ENCODE results near the gene VAV1.

Gene VAV1

DNA sequence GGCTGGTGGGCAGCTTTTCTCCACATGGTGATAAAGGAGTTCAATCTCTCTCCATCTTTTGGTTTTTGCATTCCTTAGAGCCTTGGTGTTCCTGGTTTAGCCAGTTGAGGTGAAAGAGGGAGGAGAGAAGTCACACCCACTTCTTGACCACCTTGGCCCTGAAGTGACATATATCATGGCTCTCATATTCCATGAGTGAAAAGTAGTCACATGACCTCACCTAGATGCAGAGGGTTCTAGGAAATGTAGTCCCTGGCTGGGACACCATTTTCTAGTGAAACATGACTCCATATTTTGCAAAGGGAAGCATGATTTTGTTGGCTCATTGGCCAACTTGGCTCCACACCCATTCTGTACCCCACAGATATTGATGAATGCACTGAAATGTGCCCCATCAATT lies 130.9 kb downstream of the VAV1 start:
- H3K27ac ChIP-seq (ENCODE audit: low read length): no peak overlapping the region
- H3K4me1 ChIP-seq (ENCODE audit: control insufficient read depth, low read depth, low read length): no peaks in the 10 kb centered on the region
- peaks cover 55% of the 10 kb centered on the region for H3K9me3 ChIP-seq (ENCODE audit: control insufficient read depth, low read depth, low read length)
- no peak overlapping the region for H3K9ac ChIP-seq (ENCODE audit: low read length)
- no peak overlapping the region for H3K4me3 ChIP-seq (ENCODE audit: low read length)
- no peaks in the 10 kb centered on the region for H3K36me3 ChIP-seq (ENCODE audit: control insufficient read depth, low read depth, low read length)
- H3K27me3 ChIP-seq (ENCODE audit: control insufficient read depth, insufficient read depth, low read length): no peaks in the 10 kb centered on the region

DNA sequence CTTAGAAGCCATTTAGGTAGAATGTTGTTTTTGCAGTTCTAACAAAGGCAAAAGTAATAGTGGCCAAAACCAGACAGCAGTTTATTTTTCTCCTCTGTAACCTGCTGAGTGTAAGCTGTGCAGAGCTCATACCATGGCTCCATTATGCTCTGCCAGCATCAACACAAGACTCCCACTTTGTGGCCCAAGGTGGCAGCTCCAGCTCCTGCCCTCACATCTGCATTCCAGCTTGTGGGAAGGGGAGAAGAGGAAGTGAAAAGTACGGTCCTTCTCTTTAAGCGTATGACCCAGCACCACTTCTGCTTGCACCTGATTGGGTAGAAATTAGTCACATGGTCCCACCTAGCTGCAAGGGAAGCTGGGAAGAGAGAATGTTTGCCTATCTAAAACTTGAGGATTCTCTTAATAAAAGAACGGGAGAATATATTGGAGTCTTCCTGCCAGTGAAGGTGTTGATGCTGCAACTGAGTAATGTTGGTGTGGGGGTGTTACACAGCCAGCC lies 134.1 kb downstream of the VAV1 start:
- Histone ChIP-seq H3K9me3 (ENCODE audit: control insufficient read depth, low read depth, low read length) (peaks cover 55% of the 10 kb centered on the region), H3K9ac (ENCODE audit: low read length) (no peak overlapping the region), H3K27ac (ENCODE audit: low read length) (no peak overlapping the region), H3K4me3 (ENCODE audit: low read length) (no peak overlapping the region), H3K27me3 (ENCODE audit: control insufficient read depth, insufficient read depth, low read length) (no peaks in the 10 kb centered on the region), H3K4me1 (ENCODE audit: control insufficient read depth, low read depth, low read length) (no peaks in the 10 kb centered on the region), H3K36me3 (ENCODE audit: control insufficient read depth, low read depth, low read length) (no peaks in the 10 kb centered on the region)

Data from iPS-18a (cell line).